ENCODE results near the gene RBPJL. TPM values are rescaled to one million over a fixed set of nuclear protein-coding genes. Genes with fewer than 3 reads are reported as not detected.

The RBPJL gene
- total RNA-seq, 1 experiment from 2014 or later = not detected

DNA sequence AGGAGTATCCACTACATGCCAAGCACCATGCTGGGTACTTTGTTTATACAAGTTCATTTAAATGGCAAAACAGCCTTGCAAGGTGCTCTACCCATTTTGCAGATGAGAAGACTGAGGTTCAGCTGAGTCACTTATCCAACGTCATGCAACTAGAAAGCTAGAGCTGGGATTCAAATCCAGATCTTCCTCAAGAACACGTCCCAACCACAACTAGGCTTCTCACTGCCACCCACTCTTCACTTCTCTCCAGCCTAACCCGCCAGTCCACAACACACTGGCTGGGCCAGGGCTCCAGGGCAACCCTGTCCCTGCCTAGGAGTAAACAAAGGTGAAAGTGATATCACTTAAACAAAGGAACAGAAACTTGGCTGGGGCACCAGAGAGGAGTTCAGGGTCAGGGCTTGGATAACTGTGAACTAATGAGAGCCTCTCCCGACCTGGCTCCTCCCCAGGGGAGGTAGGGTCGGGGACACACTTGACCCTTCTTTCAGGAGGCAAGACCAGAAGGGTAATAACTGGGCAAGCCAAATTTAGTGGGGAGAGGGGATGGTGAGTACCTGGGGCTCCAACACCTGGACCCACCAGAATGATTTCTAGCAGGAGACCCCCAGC is 33.7 kb downstream of the RBPJL start:
- Histone ChIP-seq H3K27ac (ENCODE audit: low read depth, low read length, poor library complexity, severe bottlenecking) (no peak overlapping the region), H3K27me3 (replicated peaks; ENCODE audit: insufficient read depth, low read depth, low read length, poor library complexity) (no peaks in the 10 kb centered on the region), H3K9me3 (ENCODE audit: low read depth, low read length, poor library complexity, severe bottlenecking) (no peaks in the 10 kb centered on the region), H3K36me3 (ENCODE audit: insufficient read depth, low read length, poor library complexity, severe bottlenecking) (peaks cover 4% of the 10 kb centered on the region), H3K4me3 (ENCODE audit: low read depth, low read length, poor library complexity, severe bottlenecking) (no peak overlapping the region), H3K4me1 (ENCODE audit: insufficient read depth, low read length, poor library complexity, severe bottlenecking) (peaks cover 20% of the 10 kb centered on the region)
- intact Hi-C loops (cut with micrococcal nuclease; ENCODE audit: unreplicated experiment) = no loop called here
- ChIA-PET CTCF (no interaction called here), POLR2A (ENCODE audit: low non-redundant PET) (no interaction called here)
- no peak for DNase-seq (ENCODE audit: low spot score)
- BruUV-seq (replicated peaks) = no TSS peak
- no peak for TF ChIP-seq EZH2 (IDR thresholded peaks at IDR 0.05; ENCODE audit: borderline replicate concordance, low read depth, low read length, poor library complexity, severe bottlenecking)
- TF ChIP-seq, protein P1, sequence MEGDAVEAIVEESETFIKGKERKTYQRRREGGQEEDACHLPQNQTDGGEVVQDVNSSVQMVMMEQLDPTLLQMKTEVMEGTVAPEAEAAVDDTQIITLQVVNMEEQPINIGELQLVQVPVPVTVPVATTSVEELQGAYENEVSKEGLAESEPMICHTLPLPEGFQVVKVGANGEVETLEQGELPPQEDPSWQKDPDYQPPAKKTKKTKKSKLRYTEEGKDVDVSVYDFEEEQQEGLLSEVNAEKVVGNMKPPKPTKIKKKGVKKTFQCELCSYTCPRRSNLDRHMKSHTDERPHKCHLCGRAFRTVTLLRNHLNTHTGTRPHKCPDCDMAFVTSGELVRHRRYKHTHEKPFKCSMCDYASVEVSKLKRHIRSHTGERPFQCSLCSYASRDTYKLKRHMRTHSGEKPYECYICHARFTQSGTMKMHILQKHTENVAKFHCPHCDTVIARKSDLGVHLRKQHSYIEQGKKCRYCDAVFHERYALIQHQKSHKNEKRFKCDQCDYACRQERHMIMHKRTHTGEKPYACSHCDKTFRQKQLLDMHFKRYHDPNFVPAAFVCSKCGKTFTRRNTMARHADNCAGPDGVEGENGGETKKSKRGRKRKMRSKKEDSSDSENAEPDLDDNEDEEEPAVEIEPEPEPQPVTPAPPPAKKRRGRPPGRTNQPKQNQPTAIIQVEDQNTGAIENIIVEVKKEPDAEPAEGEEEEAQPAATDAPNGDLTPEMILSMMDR (conservative IDR thresholded peaks at IDR 0.05; ENCODE audit: low read depth, low read length) = no peak

DNA sequence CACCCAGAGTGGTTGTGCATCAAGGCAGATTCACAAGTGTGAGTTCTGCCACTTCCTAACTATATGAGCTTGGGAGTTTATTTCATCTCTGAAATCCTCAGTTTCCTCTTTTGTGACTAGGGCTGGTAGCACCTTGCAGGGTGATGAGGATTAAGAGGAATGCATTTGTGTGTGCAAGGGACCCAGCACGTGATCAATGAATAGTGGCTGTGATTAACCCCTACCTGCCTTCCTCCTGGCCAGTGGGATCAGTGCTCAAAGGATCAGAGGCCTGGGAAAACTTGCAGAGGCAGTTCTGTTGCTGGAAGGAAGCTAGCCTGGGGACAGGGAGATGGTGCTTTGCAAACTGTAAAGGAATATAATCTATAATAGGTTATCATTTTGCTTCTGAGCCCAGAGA is 34.3 kb downstream of the RBPJL start:
- H3K9me3 ChIP-seq (ENCODE audit: low read depth, low read length, poor library complexity, severe bottlenecking) = no peaks in the 10 kb centered on the region
- ChIA-PET POLR2A (ENCODE audit: low non-redundant PET) (no interaction called here), CTCF (no interaction called here)
- peaks cover 4% of the 10 kb centered on the region for H3K36me3 ChIP-seq (ENCODE audit: insufficient read depth, low read length, poor library complexity, severe bottlenecking)
- H3K4me1 ChIP-seq (ENCODE audit: insufficient read depth, low read length, poor library complexity, severe bottlenecking) = peaks cover 26% of the 10 kb centered on the region
- BruUV-seq (replicated peaks) = no TSS peak
- no peak for DNase-seq (ENCODE audit: low spot score)
- intact Hi-C loops (cut with micrococcal nuclease; ENCODE audit: unreplicated experiment) = no loop called here
- no peaks in the 10 kb centered on the region for H3K27me3 ChIP-seq (replicated peaks; ENCODE audit: insufficient read depth, low read depth, low read length, poor library complexity)
- H3K27ac ChIP-seq (ENCODE audit: low read depth, low read length, poor library complexity, severe bottlenecking) = no peak overlapping the region
- TF ChIP-seq EZH2 (IDR thresholded peaks at IDR 0.05; ENCODE audit: borderline replicate concordance, low read depth, low read length, poor library complexity, severe bottlenecking) = no peak
- TF ChIP-seq, protein P1 (conservative IDR thresholded peaks at IDR 0.05; ENCODE audit: low read depth, low read length) = no peak
- H3K4me3 ChIP-seq (ENCODE audit: low read depth, low read length, poor library complexity, severe bottlenecking) = no peak overlapping the region

DNA sequence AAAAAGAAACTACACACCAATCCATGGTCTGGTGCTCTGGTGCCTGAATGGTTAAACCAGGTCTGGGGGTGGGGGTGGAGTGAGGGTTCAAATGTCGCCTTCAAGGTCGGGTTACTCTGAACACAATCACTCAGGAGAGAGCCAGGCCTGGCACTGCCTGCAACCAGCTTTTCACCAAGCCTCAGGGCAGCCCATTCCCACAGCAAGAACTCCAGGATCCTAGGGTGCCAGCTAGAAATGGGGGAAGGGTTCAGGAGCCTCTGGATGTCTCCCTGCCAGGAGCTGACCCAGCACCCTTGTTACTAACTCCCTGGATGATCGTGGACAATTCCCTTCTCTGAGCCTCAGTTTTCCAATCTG is 34.9 kb downstream of the RBPJL start:
- no TSS peak for BruUV-seq (replicated peaks)
- intact Hi-C loops (cut with micrococcal nuclease; ENCODE audit: unreplicated experiment) = no loop called here
- DNase-seq (ENCODE audit: low spot score) = no peak
- Histone ChIP-seq H3K4me1 (ENCODE audit: insufficient read depth, low read length, poor library complexity, severe bottlenecking) (peaks cover 32% of the 10 kb centered on the region), H3K27ac (ENCODE audit: low read depth, low read length, poor library complexity, severe bottlenecking) (no peak overlapping the region), H3K4me3 (ENCODE audit: low read depth, low read length, poor library complexity, severe bottlenecking) (no peak overlapping the region), H3K9me3 (ENCODE audit: low read depth, low read length, poor library complexity, severe bottlenecking) (no peaks in the 10 kb centered on the region), H3K27me3 (replicated peaks; ENCODE audit: insufficient read depth, low read depth, low read length, poor library complexity) (no peaks in the 10 kb centered on the region), H3K36me3 (ENCODE audit: insufficient read depth, low read length, poor library complexity, severe bottlenecking) (peaks cover 4% of the 10 kb centered on the region)
- CTCF ChIA-PET = no interaction called here
- TF ChIP-seq, protein P1 (conservative IDR thresholded peaks at IDR 0.05; ENCODE audit: low read depth, low read length) = no peak
- no peak for TF ChIP-seq EZH2 (IDR thresholded peaks at IDR 0.05; ENCODE audit: borderline replicate concordance, low read depth, low read length, poor library complexity, severe bottlenecking)
- POLR2A ChIA-PET (ENCODE audit: low non-redundant PET) = no interaction called here

Measured in A673 (cell line).